Neural progenitor cell (in vitro differentiated cells): ENCODE results near the gene CIDEB. TPM values are rescaled to one million over a fixed set of nuclear protein-coding genes. Genes with fewer than 3 reads are reported as not detected.
"Not testable (repeated sequence)": the region's sequence is repeated elsewhere in the genome, so short reads cannot be mapped to it uniquely, and the experiment has no call there.

ENCODE experiments used
- DNase-seq: peaks from one replicate; pipeline ENCODE4 v3.0.0-alpha.2; 2016; ENCODE audit warnings: low spot score
- H2AFZ ChIP-seq: fragments of 200-600 bp; sonication (generic); replicated peaks from 2 replicates; pipeline ENCODE4 v1.6.1; 2016; ENCODE audit warnings: antibody characterized with exemption
- H3F3A ChIP-seq: fragments of 200-600 bp; sonication (generic); 2 replicates; pipeline ENCODE4 v1.6.1; 2016; ENCODE audit warnings: antibody characterized with exemption, low read depth
- H3K27ac ChIP-seq: fragments of 200-600 bp; sonication (generic); 2 replicates; pipeline ENCODE4 v1.5.1; 2016; ENCODE audit warnings: mild to moderate bottlenecking
- H3K27me3 ChIP-seq: fragments of 200-600 bp; sonication (generic); 2 replicates; pipeline ENCODE4 v1.6.1; 2016; ENCODE audit warnings: mild to moderate bottlenecking, moderate library complexity
- H3K36me3 ChIP-seq: fragments of 200-600 bp; sonication (generic); 2 replicates; pipeline ENCODE4 v1.5.1; 2016
- H3K4me1 ChIP-seq: fragments of 200-600 bp; sonication (generic); 2 replicates; pipeline ENCODE4 v1.6.1; 2016; ENCODE audit warnings: mixed run types
- H3K4me2 ChIP-seq: fragments of 200-600 bp; sonication (generic); 2 replicates; pipeline ENCODE4 v1.6.1; 2016
- H3K4me3 ChIP-seq: fragments of 200-600 bp; sonication (generic); 2 replicates; pipeline ENCODE4 v1.5.1; 2016
- H3K79me2 ChIP-seq: fragments of 200-600 bp; sonication (generic); 2 replicates; pipeline ENCODE4 v1.6.1; 2016; ENCODE audit warnings: low read depth
- H3K9ac ChIP-seq: fragments of 200-600 bp; sonication (generic); 2 replicates; pipeline ENCODE4 v1.6.1; 2016
- H3K9me3 ChIP-seq: fragments of 200-600 bp; sonication (generic); 2 replicates; pipeline ENCODE4 v1.5.1; 2016; ENCODE audit warnings: low read depth
- H4K20me1 ChIP-seq: fragments of 200-600 bp; sonication (generic); 2 replicates; pipeline ENCODE4 v1.6.1; 2016; ENCODE audit warnings: low read depth
- H3K27ac Mint-ChIP-seq: 3 replicates; pipeline ENCODE4 v1.8.0; 2021; ENCODE audit warnings: mixed read lengths
- H3K27me3 Mint-ChIP-seq: 2 replicates; pipeline ENCODE4 v1.8.0; 2022; ENCODE audit warnings: low read depth, mild to moderate bottlenecking, inconsistent platforms, moderate library complexity, mixed read lengths; ENCODE audit not compliant: insufficient read depth
- H3K36me3 Mint-ChIP-seq: 3 replicates; pipeline ENCODE4 v1.8.0; 2021; ENCODE audit warnings: mixed read lengths
- H3K4me1 Mint-ChIP-seq: 3 replicates; pipeline ENCODE4 v1.8.0; 2021; ENCODE audit warnings: mixed read lengths
- H3K4me3 Mint-ChIP-seq: 3 replicates; pipeline ENCODE4 v1.8.0; 2021; ENCODE audit warnings: mild to moderate bottlenecking, moderate library complexity, mixed read lengths
- H3K9me3 Mint-ChIP-seq: 3 replicates; pipeline ENCODE4 v1.8.0; 2020; ENCODE audit warnings: mixed read lengths
- CTCF ChIP-seq: fragments of 200-600 bp; sonication (generic); IDR thresholded peaks from 2 replicates; pipeline ENCODE4 v1.5.1; 2017; ENCODE audit warnings: antibody characterized with exemption, mild to moderate bottlenecking
- EZH2 ChIP-seq: fragments of 200-600 bp; sonication (generic); IDR thresholded peaks from 2 replicates; pipeline ENCODE4 v1.6.1; 2017; ENCODE audit warnings: antibody characterized with exemption, mild to moderate bottlenecking, moderate library complexity
- EZH2phosphoT487 ChIP-seq: fragments of 200-600 bp; sonication (generic); IDR thresholded peaks from 2 replicates; pipeline ENCODE4 v1.6.1; 2017; ENCODE audit warnings: antibody characterized with exemption
- total RNA-seq: library from RNA; depleted of rRNA; stranded (reverse); fragments of >200 nt; gene quantifications from 2 replicates; pipeline ENCODE4 v1.2.3, GENCODE V29; 2015; ENCODE audit warnings: low replicate concordance

The CIDEB gene
- total RNA-seq, result 0.12 TPM in 1 of 2 replicates, not detected in the other

DNA sequence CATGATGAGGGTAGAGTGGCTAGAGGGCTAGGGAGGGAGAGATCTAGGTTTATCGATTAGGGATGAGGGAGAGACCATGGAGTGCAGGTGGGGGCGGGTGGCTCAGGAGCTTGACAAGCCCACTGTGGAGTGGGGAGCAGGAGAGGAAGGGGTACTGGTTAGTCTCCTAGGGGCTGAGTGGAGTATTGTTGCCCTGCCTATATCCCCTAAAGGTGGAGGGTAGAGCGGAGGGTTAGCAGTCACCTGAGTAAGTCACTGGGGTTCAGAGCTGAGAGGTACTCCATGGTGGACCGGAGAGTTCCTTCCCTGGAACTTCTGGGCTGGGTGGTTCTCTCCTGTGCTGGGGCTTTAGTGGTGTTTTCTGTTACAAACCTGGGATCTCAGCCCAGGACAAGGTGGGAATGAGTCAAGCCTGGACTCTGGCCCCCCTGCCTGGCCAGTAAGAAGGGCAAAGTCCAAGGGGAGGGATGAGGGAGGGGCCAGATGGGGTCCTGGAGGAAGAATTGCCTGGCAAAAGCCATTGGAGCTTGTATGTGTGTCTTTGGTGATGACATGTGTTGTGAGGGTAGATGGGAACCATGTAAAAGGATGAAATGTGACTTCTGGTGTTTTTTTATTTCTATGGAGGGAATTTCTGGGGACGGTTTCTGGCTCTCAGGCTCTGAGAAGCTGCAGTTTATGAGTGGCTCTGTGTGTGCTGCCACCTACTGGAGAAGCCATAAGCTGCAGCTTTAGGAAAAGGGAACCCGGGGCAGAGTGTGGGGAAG is at the start of gene CIDEB:
Gene CIDEB, minus strand, starts transcription at position 403 of the 767 bp plus-strand sequence. Its CDS starts 119 bp downstream, at position 284.
- Histone ChIP-seq H3K27me3 (no peaks in the 10 kb centered on the region), H3K27ac (no peak within 1 kb of the TSS), H3K4me3 (no peak within 1 kb of the TSS), H4K20me1 (no peaks in the 10 kb centered on the region), H2AFZ (no peak within 1 kb of the TSS), H3K9ac (no peak within 1 kb of the TSS), H3K9me3 (no peaks in the 10 kb centered on the region), H3K4me1 (no peaks in the 10 kb centered on the region), H3K79me2 (no peaks in the 10 kb centered on the region), H3F3A (no peaks in the 10 kb centered on the region), H3K36me3 (no peaks in the 10 kb centered on the region), H3K4me2 (no peak within 1 kb of the TSS)
- no peak within 1 kb of the TSS for H3K27ac Mint-ChIP-seq
- peak; percentile 66 for DNase-seq
- H3K4me3 Mint-ChIP-seq, result no peak within 1 kb of the TSS
- peaks cover 10% of the 10 kb centered on the region for H3K27me3 Mint-ChIP-seq
- peak; percentile 92 for TF ChIP-seq CTCF
- no peak for TF ChIP-seq EZH2
- no peak for TF ChIP-seq EZH2phosphoT487
- no peaks in the 10 kb centered on the region for H3K9me3 Mint-ChIP-seq
- peaks cover 16% of the 10 kb centered on the region for H3K36me3 Mint-ChIP-seq
- peaks cover 5% of the 10 kb centered on the region for H3K4me1 Mint-ChIP-seq

GRCh38 chr14:24356208-24356607 is 48.4 kb upstream of the CIDEB start:
- H3K9me3 ChIP-seq, result no peaks in the 10 kb centered on the region

DNA sequence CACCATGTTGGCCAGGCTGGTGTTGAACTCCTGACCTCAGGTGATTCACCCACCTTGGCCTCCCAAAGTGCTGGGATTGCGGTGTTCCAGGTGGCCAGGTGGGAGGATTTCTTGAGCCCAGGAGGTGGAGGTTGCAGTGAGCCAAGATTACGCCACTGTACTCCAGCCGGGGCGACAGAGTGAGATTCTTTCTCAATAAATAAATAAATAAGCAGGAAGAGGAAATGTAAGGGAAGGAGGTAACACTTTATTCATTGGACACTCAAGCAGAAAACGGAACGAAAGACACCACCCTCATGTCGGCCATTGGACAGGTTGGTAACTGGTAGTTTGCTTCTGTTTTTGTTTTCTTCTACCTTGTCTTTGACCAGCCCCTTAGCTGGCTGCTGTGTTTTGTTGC is 47.2 kb upstream of the CIDEB start:
- H3K27me3 ChIP-seq, result peaks cover 96% of the 10 kb centered on the region
- DNase-seq, result no peak
- H4K20me1 ChIP-seq, result no peaks in the 10 kb centered on the region
- no peaks in the 10 kb centered on the region for H3K36me3 ChIP-seq
- H2AFZ ChIP-seq, result no peak overlapping the region
- no peak overlapping the region for H3K9ac ChIP-seq
- peaks cover 25% of the 10 kb centered on the region for H3K27me3 Mint-ChIP-seq
- no peak overlapping the region for H3K4me3 Mint-ChIP-seq
- no peak overlapping the region for H3K27ac Mint-ChIP-seq
- H3K4me2 ChIP-seq, result no peak overlapping the region
- H3K4me3 ChIP-seq, result no peak overlapping the region
- peaks cover 2% of the 10 kb centered on the region for H3K9me3 Mint-ChIP-seq
- no peaks in the 10 kb centered on the region for H3F3A ChIP-seq
- H3K79me2 ChIP-seq, result no peaks in the 10 kb centered on the region
- no peaks in the 10 kb centered on the region for H3K4me1 ChIP-seq
- TF ChIP-seq EZH2, result no peak
- TF ChIP-seq EZH2phosphoT487, result no peak
- no peak for TF ChIP-seq CTCF
- no peaks in the 10 kb centered on the region for H3K36me3 Mint-ChIP-seq
- H3K9me3 ChIP-seq, result no peaks in the 10 kb centered on the region
- H3K27ac ChIP-seq, result no peak overlapping the region
- no peaks in the 10 kb centered on the region for H3K4me1 Mint-ChIP-seq

More at GRCh38 chr14:24356208-24356607, 48.4 kb upstream of the CIDEB start:
- H3K36me3 ChIP-seq, result no peaks in the 10 kb centered on the region
- no peak overlapping the region for H3K4me2 ChIP-seq
- Mint-ChIP-seq H3K4me1 (no peaks in the 10 kb centered on the region), H3K9me3 (peaks cover 2% of the 10 kb centered on the region), H3K27ac (no peak overlapping the region), H3K36me3 (no peaks in the 10 kb centered on the region), H3K4me3 (no peak overlapping the region), H3K27me3 (peaks cover 15% of the 10 kb centered on the region)
- H3F3A ChIP-seq, result no peaks in the 10 kb centered on the region
- no peak overlapping the region for H3K4me3 ChIP-seq
- no peak overlapping the region for H3K9ac ChIP-seq
- H3K27me3 ChIP-seq, result peaks cover 96% of the 10 kb centered on the region
- no peak for DNase-seq
- H4K20me1 ChIP-seq, result no peaks in the 10 kb centered on the region
- H3K4me1 ChIP-seq, result no peaks in the 10 kb centered on the region
- no peaks in the 10 kb centered on the region for H3K79me2 ChIP-seq
- H3K27ac ChIP-seq, result no peak overlapping the region
- TF ChIP-seq CTCF (no peak), EZH2phosphoT487 (no peak), EZH2 (no peak)
- no peak overlapping the region for H2AFZ ChIP-seq

- H3K4me1 Mint-ChIP-seq, H3K9me3 ChIP-seq, H3K4me2 ChIP-seq, H3K27ac ChIP-seq, H3K4me3 ChIP-seq, DNase-seq, H3F3A ChIP-seq, H3K4me3 Mint-ChIP-seq, H3K9me3 Mint-ChIP-seq, H3K79me2 ChIP-seq, H3K9ac ChIP-seq, H2AFZ ChIP-seq, H3K36me3 ChIP-seq, H3K36me3 Mint-ChIP-seq, H3K4me1 ChIP-seq, H4K20me1 ChIP-seq, H3K27ac Mint-ChIP-seq: not testable (repeated sequence)
- peaks cover 29% of the 10 kb centered on the region for H3K27me3 Mint-ChIP-seq
- peaks cover 96% of the 10 kb centered on the region for H3K27me3 ChIP-seq
Measured at GRCh38 chr14:24354482-24354825, 46.7 kb upstream of the CIDEB start.
